Measurements from ENCODE around the gene CDT1. TPM values are rescaled to one million over a fixed set of nuclear protein-coding genes. Genes with fewer than 3 reads are reported as not detected.

The CDT1 gene
- total and polyA plus RNA-seq, 2 experiments from 2014 or later: 32.6 to 187 TPM

DNA sequence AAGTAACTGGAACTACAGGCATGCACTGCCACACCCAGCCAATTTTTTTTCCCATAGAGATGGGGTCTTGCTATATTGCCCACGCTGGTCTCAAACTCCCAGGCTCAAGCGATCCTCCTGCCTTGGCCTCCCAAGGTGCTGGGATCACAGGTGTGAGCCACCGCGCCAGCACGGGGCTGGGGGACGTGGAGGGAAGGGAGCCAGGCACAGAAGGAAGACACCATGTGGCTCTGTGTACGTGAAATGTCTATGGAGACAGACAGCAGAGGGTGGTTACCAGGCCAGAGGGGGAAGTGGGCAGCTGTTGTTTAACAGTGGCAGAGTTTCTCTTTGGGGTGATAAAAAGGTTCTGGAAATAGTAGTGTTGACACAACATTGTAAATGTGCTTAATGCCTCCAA is 14.0 kb upstream of the CDT1 start:
- H3K9me2 ChIP-seq (ENCODE audit: insufficient read depth): no peaks in the 10 kb centered on the region
- peaks cover 10% of the 10 kb centered on the region; the same call in 1 of the 2 replicates for H3K4me1 ChIP-seq (ENCODE audit: insufficient read depth)
- no peaks in the 10 kb centered on the region for H4K20me1 ChIP-seq (replicated peaks; ENCODE audit: insufficient read depth)
- peaks cover 26% of the 10 kb centered on the region for H3K27me3 Mint-ChIP-seq (ENCODE audit: insufficient read depth, low read depth, poor library complexity)
- no peak overlapping the region for H3K27ac ChIP-seq (ENCODE audit: low read depth)
- H3K27me3 ChIP-seq (ENCODE audit: insufficient read depth): peaks cover 4% of the 10 kb centered on the region; the same call in 1 of the 2 replicates
- no peak overlapping the region for H2AFZ ChIP-seq
- peaks cover 20% of the 10 kb centered on the region; the same call in 2 of the 3 replicates for H3K4me1 Mint-ChIP-seq
- no peak overlapping the region for H3K4me3 Mint-ChIP-seq
- peaks cover 10% of the 10 kb centered on the region; the same call in 1 of the 2 replicates for H3F3A ChIP-seq (replicated peaks; ENCODE audit: low read depth)
- no peaks in the 10 kb centered on the region for H3K36me3 ChIP-seq (ENCODE audit: insufficient read depth)
- DNase-seq (ENCODE audit: low spot score) (no peak), ATAC-seq (no peak)
- no peak for TF ChIP-seq ZNF331 (CRISPR knock-in tag; IDR thresholded peaks at IDR 0.05; ENCODE audit: low read depth)
- TF ChIP-seq EZH2phosphoT487 (IDR thresholded peaks at IDR 0.05; ENCODE audit: unreplicated experiment): no peak
- no peak for TF ChIP-seq NANOG (IDR thresholded peaks at IDR 0.05; ENCODE audit: borderline replicate concordance)
- TF ChIP-seq, protein P1, sequence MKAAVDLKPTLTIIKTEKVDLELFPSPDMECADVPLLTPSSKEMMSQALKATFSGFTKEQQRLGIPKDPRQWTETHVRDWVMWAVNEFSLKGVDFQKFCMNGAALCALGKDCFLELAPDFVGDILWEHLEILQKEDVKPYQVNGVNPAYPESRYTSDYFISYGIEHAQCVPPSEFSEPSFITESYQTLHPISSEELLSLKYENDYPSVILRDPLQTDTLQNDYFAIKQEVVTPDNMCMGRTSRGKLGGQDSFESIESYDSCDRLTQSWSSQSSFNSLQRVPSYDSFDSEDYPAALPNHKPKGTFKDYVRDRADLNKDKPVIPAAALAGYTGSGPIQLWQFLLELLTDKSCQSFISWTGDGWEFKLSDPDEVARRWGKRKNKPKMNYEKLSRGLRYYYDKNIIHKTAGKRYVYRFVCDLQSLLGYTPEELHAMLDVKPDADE (IDR thresholded peaks at IDR 0.05): no peak
- no peak for TF ChIP-seq JUNB (IDR thresholded peaks at IDR 0.05; ENCODE audit: unreplicated experiment)
- TF ChIP-seq, protein P2, sequence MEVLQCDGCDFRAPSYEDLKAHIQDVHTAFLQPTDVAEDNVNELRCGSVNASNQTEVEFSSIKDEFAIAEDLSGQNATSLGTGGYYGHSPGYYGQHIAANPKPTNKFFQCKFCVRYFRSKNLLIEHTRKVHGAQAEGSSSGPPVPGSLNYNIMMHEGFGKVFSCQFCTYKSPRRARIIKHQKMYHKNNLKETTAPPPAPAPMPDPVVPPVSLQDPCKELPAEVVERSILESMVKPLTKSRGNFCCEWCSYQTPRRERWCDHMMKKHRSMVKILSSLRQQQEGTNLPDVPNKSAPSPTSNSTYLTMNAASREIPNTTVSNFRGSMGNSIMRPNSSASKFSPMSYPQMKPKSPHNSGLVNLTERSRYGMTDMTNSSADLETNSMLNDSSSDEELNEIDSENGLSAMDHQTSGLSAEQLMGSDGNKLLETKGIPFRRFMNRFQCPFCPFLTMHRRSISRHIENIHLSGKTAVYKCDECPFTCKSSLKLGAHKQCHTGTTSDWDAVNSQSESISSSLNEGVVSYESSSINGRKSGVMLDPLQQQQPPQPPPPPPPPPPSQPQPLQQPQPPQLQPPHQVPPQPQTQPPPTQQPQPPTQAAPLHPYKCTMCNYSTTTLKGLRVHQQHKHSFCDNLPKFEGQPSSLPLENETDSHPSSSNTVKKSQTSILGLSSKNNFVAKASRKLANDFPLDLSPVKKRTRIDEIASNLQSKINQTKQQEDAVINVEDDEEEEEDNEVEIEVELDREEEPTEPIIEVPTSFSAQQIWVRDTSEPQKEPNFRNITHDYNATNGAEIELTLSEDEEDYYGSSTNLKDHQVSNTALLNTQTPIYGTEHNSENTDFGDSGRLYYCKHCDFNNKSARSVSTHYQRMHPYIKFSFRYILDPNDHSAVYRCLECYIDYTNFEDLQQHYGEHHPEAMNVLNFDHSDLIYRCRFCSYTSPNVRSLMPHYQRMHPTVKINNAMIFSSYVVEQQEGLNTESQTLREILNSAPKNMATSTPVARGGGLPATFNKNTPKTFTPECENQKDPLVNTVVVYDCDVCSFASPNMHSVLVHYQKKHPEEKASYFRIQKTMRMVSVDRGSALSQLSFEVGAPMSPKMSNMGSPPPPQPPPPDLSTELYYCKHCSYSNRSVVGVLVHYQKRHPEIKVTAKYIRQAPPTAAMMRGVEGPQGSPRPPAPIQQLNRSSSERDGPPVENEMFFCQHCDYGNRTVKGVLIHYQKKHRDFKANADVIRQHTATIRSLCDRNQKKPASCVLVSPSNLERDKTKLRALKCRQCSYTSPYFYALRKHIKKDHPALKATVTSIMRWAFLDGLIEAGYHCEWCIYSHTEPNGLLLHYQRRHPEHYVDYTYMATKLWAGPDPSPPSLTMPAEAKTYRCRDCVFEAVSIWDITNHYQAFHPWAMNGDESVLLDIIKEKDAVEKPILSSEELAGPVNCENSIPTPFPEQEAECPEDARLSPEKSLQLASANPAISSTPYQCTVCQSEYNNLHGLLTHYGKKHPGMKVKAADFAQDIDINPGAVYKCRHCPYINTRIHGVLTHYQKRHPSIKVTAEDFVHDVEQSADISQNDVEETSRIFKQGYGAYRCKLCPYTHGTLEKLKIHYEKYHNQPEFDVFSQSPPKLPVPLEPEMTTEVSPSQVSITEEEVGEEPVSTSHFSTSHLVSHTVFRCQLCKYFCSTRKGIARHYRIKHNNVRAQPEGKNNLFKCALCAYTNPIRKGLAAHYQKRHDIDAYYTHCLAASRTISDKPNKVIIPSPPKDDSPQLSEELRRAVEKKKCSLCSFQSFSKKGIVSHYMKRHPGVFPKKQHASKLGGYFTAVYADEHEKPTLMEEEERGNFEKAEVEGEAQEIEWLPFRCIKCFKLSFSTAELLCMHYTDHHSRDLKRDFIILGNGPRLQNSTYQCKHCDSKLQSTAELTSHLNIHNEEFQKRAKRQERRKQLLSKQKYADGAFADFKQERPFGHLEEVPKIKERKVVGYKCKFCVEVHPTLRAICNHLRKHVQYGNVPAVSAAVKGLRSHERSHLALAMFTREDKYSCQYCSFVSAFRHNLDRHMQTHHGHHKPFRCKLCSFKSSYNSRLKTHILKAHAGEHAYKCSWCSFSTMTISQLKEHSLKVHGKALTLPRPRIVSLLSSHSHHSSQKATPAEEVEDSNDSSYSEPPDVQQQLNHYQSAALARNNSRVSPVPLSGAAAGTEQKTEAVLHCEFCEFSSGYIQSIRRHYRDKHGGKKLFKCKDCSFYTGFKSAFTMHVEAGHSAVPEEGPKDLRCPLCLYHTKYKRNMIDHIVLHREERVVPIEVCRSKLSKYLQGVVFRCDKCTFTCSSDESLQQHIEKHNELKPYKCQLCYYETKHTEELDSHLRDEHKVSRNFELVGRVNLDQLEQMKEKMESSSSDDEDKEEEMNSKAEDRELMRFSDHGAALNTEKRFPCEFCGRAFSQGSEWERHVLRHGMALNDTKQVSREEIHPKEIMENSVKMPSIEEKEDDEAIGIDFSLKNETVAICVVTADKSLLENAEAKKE (CRISPR knock-in tag; IDR thresholded peaks at IDR 0.05): no peak
- TF ChIP-seq, protein P3, sequence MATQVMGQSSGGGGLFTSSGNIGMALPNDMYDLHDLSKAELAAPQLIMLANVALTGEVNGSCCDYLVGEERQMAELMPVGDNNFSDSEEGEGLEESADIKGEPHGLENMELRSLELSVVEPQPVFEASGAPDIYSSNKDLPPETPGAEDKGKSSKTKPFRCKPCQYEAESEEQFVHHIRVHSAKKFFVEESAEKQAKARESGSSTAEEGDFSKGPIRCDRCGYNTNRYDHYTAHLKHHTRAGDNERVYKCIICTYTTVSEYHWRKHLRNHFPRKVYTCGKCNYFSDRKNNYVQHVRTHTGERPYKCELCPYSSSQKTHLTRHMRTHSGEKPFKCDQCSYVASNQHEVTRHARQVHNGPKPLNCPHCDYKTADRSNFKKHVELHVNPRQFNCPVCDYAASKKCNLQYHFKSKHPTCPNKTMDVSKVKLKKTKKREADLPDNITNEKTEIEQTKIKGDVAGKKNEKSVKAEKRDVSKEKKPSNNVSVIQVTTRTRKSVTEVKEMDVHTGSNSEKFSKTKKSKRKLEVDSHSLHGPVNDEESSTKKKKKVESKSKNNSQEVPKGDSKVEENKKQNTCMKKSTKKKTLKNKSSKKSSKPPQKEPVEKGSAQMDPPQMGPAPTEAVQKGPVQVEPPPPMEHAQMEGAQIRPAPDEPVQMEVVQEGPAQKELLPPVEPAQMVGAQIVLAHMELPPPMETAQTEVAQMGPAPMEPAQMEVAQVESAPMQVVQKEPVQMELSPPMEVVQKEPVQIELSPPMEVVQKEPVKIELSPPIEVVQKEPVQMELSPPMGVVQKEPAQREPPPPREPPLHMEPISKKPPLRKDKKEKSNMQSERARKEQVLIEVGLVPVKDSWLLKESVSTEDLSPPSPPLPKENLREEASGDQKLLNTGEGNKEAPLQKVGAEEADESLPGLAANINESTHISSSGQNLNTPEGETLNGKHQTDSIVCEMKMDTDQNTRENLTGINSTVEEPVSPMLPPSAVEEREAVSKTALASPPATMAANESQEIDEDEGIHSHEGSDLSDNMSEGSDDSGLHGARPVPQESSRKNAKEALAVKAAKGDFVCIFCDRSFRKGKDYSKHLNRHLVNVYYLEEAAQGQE (IDR thresholded peaks at IDR 0.05; ENCODE audit: unreplicated experiment): no peak
- TF ChIP-seq STAT1 (IDR thresholded peaks at IDR 0.05; ENCODE audit: unreplicated experiment): no peak
- no peak for TF ChIP-seq POLR2AphosphoS5 (IDR thresholded peaks at IDR 0.05; ENCODE audit: low read depth)
- H3K4me3 ChIP-seq: no peak overlapping the region
- H3K79me2 ChIP-seq (replicated peaks; ENCODE audit: insufficient read depth): no peaks in the 10 kb centered on the region
- no peak overlapping the region for H3K4me2 ChIP-seq
- H3K27ac Mint-ChIP-seq: no peak overlapping the region
- H3K9me3 Mint-ChIP-seq: no peaks in the 10 kb centered on the region
- no peaks in the 10 kb centered on the region for H3K36me3 Mint-ChIP-seq (ENCODE audit: low read depth)
